SK-N-SH treated with all-trans-retinoic acid at 6 μM for 48 hours (cell line): Measurements from ENCODE around the gene CRTAP.

Experiments used
- ARNTL ChIP-seq: fragments of 450-650 bp; formaldehyde crosslinking; IDR thresholded peaks from 2 replicates; pipeline ENCODE4 v1.5.0; 2020; ENCODE audit warnings: low read depth, mild to moderate bottlenecking, moderate library complexity, borderline replicate concordance
- BACH2 ChIP-seq: fragments of 250-450 bp; sonication (Bioruptor Pico); IDR thresholded peaks from 2 replicates; pipeline ENCODE4 v1.9.0; 2021; ENCODE audit warnings: mild to moderate bottlenecking, borderline replicate concordance
- ESRRG ChIP-seq: fragments of 250-450 bp; sonication (Bioruptor Pico); IDR thresholded peaks from 2 replicates; pipeline ENCODE4 v1.6.1; 2021; ENCODE audit warnings: mild to moderate bottlenecking
- GLIS3 ChIP-seq: fragments of 250-450 bp; sonication (Bioruptor Pico); IDR thresholded peaks from 2 replicates; pipeline ENCODE4 v1.5.0; 2020; ENCODE audit warnings: mild to moderate bottlenecking, moderate library complexity
- OSR1 ChIP-seq: fragments of 250-450 bp; sonication (Bioruptor Pico); IDR thresholded peaks from 2 replicates; pipeline ENCODE4 v1.8.0; 2022; ENCODE audit warnings: moderate library complexity, mild to moderate bottlenecking, inconsistent platforms
- PATZ1 ChIP-seq: fragments of 250-450 bp; sonication (Bioruptor Pico); IDR thresholded peaks from 2 replicates; pipeline ENCODE4 v1.8.0; 2020; ENCODE audit warnings: mild to moderate bottlenecking, moderate library complexity, borderline replicate concordance
- RARB ChIP-seq: fragments of 250-450 bp; sonication (Bioruptor Pico); IDR thresholded peaks from 2 replicates; pipeline ENCODE4 v1.8.0; 2021; ENCODE audit warnings: mild to moderate bottlenecking, moderate library complexity
- TCF4 ChIP-seq: fragments of 250-450 bp; sonication (Bioruptor Pico); IDR thresholded peaks from 2 replicates; pipeline ENCODE4 v1.8.0; 2021; ENCODE audit warnings: mild to moderate bottlenecking, moderate library complexity, borderline replicate concordance
- ZFP30 ChIP-seq: fragments of 450-650 bp; formaldehyde crosslinking; IDR thresholded peaks from 2 replicates; pipeline ENCODE4 v1.5.0; 2022; ENCODE audit warnings: mild to moderate bottlenecking, moderate library complexity
- ZNF70 ChIP-seq: fragments of 450-650 bp; formaldehyde crosslinking; IDR thresholded peaks from 2 replicates; pipeline ENCODE4 v1.5.0; 2020; ENCODE audit warnings: mild to moderate bottlenecking, moderate library complexity
- ZNF8 ChIP-seq: fragments of 450-650 bp; formaldehyde crosslinking; IDR thresholded peaks from 2 replicates; pipeline ENCODE4 v1.5.0; 2020; ENCODE audit warnings: mild to moderate bottlenecking, moderate library complexity
- TF ChIP-seq, protein P1 (sequence below): fragments of 250-450 bp; sonication (Bioruptor Pico); IDR thresholded peaks from 2 replicates; pipeline ENCODE4 v1.5.0; 2020; ENCODE audit warnings: mild to moderate bottlenecking, moderate library complexity
- TF ChIP-seq, protein P2 (sequence below): fragments of 250-450 bp; sonication (Bioruptor Pico); IDR thresholded peaks from 2 replicates; pipeline ENCODE4 v1.5.1; 2020; ENCODE audit warnings: low read depth, mild to moderate bottlenecking, moderate library complexity
- TF ChIP-seq, protein P3 (sequence below): fragments of 250-450 bp; sonication (Bioruptor Pico); IDR thresholded peaks from 2 replicates; pipeline ENCODE4 v1.5.1; 2021; ENCODE audit warnings: mild to moderate bottlenecking, moderate library complexity

- TF ChIP-seq ARNTL (no peak), ESRRG (CRISPR knock-in tag) (no peak), ZNF70 (CRISPR knock-in tag) (no peak), RARB (CRISPR knock-in tag) (no peak), TCF4 (no peak), BACH2 (no peak), GLIS3 (CRISPR knock-in tag) (no peak), OSR1 (no peak), ZFP30 (CRISPR knock-in tag) (no peak), ZNF8 (CRISPR knock-in tag) (no peak), PATZ1 (CRISPR knock-in tag) (no peak)
- TF ChIP-seq, protein P1, sequence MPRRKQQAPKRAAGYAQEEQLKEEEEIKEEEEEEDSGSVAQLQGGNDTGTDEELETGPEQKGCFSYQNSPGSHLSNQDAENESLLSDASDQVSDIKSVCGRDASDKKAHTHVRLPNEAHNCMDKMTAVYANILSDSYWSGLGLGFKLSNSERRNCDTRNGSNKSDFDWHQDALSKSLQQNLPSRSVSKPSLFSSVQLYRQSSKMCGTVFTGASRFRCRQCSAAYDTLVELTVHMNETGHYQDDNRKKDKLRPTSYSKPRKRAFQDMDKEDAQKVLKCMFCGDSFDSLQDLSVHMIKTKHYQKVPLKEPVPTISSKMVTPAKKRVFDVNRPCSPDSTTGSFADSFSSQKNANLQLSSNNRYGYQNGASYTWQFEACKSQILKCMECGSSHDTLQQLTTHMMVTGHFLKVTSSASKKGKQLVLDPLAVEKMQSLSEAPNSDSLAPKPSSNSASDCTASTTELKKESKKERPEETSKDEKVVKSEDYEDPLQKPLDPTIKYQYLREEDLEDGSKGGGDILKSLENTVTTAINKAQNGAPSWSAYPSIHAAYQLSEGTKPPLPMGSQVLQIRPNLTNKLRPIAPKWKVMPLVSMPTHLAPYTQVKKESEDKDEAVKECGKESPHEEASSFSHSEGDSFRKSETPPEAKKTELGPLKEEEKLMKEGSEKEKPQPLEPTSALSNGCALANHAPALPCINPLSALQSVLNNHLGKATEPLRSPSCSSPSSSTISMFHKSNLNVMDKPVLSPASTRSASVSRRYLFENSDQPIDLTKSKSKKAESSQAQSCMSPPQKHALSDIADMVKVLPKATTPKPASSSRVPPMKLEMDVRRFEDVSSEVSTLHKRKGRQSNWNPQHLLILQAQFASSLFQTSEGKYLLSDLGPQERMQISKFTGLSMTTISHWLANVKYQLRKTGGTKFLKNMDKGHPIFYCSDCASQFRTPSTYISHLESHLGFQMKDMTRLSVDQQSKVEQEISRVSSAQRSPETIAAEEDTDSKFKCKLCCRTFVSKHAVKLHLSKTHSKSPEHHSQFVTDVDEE, result no peak
- TF ChIP-seq, protein P2, sequence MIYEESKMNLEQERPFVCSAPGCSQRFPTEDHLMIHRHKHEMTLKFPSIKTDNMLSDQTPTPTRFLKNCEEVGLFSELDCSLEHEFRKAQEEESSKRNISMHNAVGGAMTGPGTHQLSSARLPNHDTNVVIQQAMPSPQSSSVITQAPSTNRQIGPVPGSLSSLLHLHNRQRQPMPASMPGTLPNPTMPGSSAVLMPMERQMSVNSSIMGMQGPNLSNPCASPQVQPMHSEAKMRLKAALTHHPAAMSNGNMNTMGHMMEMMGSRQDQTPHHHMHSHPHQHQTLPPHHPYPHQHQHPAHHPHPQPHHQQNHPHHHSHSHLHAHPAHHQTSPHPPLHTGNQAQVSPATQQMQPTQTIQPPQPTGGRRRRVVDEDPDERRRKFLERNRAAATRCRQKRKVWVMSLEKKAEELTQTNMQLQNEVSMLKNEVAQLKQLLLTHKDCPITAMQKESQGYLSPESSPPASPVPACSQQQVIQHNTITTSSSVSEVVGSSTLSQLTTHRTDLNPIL (CRISPR knock-in tag), result no peak
- TF ChIP-seq, protein P3, sequence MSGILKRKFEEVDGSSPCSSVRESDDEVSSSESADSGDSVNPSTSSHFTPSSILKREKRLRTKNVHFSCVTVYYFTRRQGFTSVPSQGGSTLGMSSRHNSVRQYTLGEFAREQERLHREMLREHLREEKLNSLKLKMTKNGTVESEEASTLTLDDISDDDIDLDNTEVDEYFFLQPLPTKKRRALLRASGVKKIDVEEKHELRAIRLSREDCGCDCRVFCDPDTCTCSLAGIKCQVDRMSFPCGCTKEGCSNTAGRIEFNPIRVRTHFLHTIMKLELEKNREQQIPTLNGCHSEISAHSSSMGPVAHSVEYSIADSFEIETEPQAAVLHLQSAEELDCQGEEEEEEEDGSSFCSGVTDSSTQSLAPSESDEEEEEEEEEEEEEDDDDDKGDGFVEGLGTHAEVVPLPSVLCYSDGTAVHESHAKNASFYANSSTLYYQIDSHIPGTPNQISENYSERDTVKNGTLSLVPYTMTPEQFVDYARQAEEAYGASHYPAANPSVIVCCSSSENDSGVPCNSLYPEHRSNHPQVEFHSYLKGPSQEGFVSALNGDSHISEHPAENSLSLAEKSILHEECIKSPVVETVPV, result no peak
These were observed 9.2 kb downstream of the CRTAP start for GRCh38 chr3:33122991-33123390.
